GM12801 (cell line): ENCODE results near the gene CEP112.

ENCODE experiments used
- CTCF ChIP-seq: IDR thresholded peaks from one replicate; pipeline ENCODE4 v1.5.1; 2011; ENCODE audit warnings: control low read depth; ENCODE audit not compliant: insufficient read length; ENCODE audit errors: extremely low read depth

The CEP112 gene

GRCh38 chr17:66183529-66183928 lies 8.4 kb downstream of the CEP112 start:
- TF ChIP-seq CTCF: no peak

- no peak for TF ChIP-seq CTCF
Measured at GRCh38 chr17:66178642-66179041, 13.3 kb downstream of the CEP112 start.

- no peak for TF ChIP-seq CTCF
Measured at GRCh38 chr17:66177048-66177447, 14.9 kb downstream of the CEP112 start.

GRCh38 chr17:66175892-66176291 lies 16.0 kb downstream of the CEP112 start:
- TF ChIP-seq CTCF: no peak

- TF ChIP-seq CTCF: no peak
Measured at GRCh38 chr17:66172691-66173223, 19.2 kb downstream of the CEP112 start.

GRCh38 chr17:66172144-66172543 lies 19.8 kb downstream of the CEP112 start:
- no peak for TF ChIP-seq CTCF

GRCh38 chr17:66171692-66172091 lies 20.2 kb downstream of the CEP112 start:
- TF ChIP-seq CTCF: no peak

- no peak for TF ChIP-seq CTCF
Measured at GRCh38 chr17:66171172-66171571, 20.8 kb downstream of the CEP112 start.
